Osteoblast (primary cell): ENCODE data around the gene IGF2. TPM values are rescaled to one million over a fixed set of nuclear protein-coding genes. Genes with fewer than 3 reads are reported as not detected.

Experiments
- DNase-seq: peaks from one replicate; pipeline ENCODE4 v3.0.0; 2011; ENCODE audit warnings: low spot score, mixed read lengths; ENCODE audit not compliant: insufficient read length; ENCODE audit errors: missing footprints
- H2AFZ ChIP-seq: 2 replicates; pipeline ENCODE4 v1.6.0; 2011; ENCODE audit warnings: mild to moderate bottlenecking, low read length
- H3K27ac ChIP-seq: 2 replicates; pipeline ENCODE4 v1.5.1; 2011; ENCODE audit warnings: mild to moderate bottlenecking, low read depth, low read length, moderate library complexity
- H3K27me3 ChIP-seq: 2 replicates; pipeline ENCODE4 v1.6.0; 2012; ENCODE audit warnings: mild to moderate bottlenecking, control low read depth, inconsistent platforms, low read length, moderate library complexity; ENCODE audit not compliant: insufficient read depth
- H3K36me3 ChIP-seq: 2 replicates; pipeline ENCODE4 v1.5.1; 2011; ENCODE audit warnings: mild to moderate bottlenecking, low read length, control low read depth, moderate library complexity; ENCODE audit not compliant: insufficient read depth
- H3K4me1 ChIP-seq: 2 replicates; pipeline ENCODE4 v1.5.1; 2011; ENCODE audit warnings: mild to moderate bottlenecking, low read length, control low read depth, moderate library complexity; ENCODE audit not compliant: insufficient read depth
- H3K4me2 ChIP-seq: 2 replicates; pipeline ENCODE4 v1.6.0; 2011; ENCODE audit warnings: mild to moderate bottlenecking, low read length; ENCODE audit not compliant: insufficient read depth
- H3K4me3 ChIP-seq: fragments of 200-600 bp; sonication (generic); 3 replicates; pipeline ENCODE4 v1.5.1; 2012; ENCODE audit warnings: mild to moderate bottlenecking, low read length, inconsistent platforms; ENCODE audit not compliant: insufficient read depth
- H3K79me2 ChIP-seq: 2 replicates; pipeline ENCODE4 v1.6.0; 2012; ENCODE audit warnings: mild to moderate bottlenecking, low read length, control low read depth, inconsistent platforms; ENCODE audit not compliant: insufficient read depth
- H3K9me3 ChIP-seq: 2 replicates; pipeline ENCODE4 v1.5.1; 2011; ENCODE audit warnings: low read depth, low read length, control low read depth
- H4K20me1 ChIP-seq: 2 replicates; pipeline ENCODE4 v1.6.0; 2012; ENCODE audit warnings: mild to moderate bottlenecking, low read length, control low read depth; ENCODE audit not compliant: insufficient read depth
- total RNA-seq: library from RNA; depleted of rRNA; stranded (reverse); fragments of >200 nt; gene quantifications from 2 replicates; pipeline ENCODE4 v1.2.3, GENCODE V29; 2012
- TF ChIP-seq, protein P1 (sequence below): IDR thresholded peaks from 2 replicates; pipeline ENCODE4 v1.5.1; 2011; ENCODE audit warnings: mild to moderate bottlenecking, low read depth, low read length, moderate library complexity; ENCODE audit errors: extremely low read depth

Gene IGF2, protein sequence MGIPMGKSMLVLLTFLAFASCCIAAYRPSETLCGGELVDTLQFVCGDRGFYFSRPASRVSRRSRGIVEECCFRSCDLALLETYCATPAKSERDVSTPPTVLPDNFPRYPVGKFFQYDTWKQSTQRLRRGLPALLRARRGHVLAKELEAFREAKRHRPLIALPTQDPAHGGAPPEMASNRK
- 53.9 and 68.8 TPM in 2 replicates for total RNA-seq

DNA sequence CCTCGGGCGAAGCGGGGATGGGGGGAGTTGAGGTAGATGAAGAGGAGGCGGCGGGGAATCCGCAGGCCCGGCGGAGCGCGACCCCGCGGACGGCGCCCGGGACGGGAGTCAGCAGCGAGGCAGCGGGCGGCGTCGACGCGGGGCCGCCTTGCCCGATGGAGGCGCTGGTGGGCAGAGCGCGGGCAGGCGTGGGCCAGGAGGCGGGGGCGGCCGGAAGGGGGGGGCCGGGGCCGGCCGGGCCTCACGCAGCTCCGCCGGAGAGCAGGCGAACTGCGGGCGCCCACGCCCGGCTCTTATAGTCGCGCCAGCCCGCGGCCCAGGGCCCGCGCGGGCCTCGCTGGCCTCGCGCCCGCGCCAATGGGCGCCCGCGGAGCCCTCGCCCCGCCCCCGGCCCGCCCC is at the start of gene IGF2:
TSS of gene IGF2 (minus strand) at position 267 of the 399 bp plus-strand sequence. CDS start 3,866 bp downstream, outside the sequence.
- H3K4me2 ChIP-seq, result peak within 1 kb of the TSS; percentile 48
- H3K79me2 ChIP-seq, result no peaks in the 10 kb centered on the region
- H4K20me1 ChIP-seq, result peaks cover 5% of the 10 kb centered on the region
- H3K27me3 ChIP-seq, result peaks cover 70% of the 10 kb centered on the region
- H3K9me3 ChIP-seq, result no peaks in the 10 kb centered on the region
- TF ChIP-seq, protein P1, sequence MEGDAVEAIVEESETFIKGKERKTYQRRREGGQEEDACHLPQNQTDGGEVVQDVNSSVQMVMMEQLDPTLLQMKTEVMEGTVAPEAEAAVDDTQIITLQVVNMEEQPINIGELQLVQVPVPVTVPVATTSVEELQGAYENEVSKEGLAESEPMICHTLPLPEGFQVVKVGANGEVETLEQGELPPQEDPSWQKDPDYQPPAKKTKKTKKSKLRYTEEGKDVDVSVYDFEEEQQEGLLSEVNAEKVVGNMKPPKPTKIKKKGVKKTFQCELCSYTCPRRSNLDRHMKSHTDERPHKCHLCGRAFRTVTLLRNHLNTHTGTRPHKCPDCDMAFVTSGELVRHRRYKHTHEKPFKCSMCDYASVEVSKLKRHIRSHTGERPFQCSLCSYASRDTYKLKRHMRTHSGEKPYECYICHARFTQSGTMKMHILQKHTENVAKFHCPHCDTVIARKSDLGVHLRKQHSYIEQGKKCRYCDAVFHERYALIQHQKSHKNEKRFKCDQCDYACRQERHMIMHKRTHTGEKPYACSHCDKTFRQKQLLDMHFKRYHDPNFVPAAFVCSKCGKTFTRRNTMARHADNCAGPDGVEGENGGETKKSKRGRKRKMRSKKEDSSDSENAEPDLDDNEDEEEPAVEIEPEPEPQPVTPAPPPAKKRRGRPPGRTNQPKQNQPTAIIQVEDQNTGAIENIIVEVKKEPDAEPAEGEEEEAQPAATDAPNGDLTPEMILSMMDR, result no peak
- peaks cover 11% of the 10 kb centered on the region for H3K4me1 ChIP-seq
- no peak for DNase-seq
- peak within 1 kb of the TSS; percentile 37 for H3K4me3 ChIP-seq
- no peak within 1 kb of the TSS for H2AFZ ChIP-seq
- H3K27ac ChIP-seq, result no peak within 1 kb of the TSS
- H3K36me3 ChIP-seq, result no peaks in the 10 kb centered on the region

DNA sequence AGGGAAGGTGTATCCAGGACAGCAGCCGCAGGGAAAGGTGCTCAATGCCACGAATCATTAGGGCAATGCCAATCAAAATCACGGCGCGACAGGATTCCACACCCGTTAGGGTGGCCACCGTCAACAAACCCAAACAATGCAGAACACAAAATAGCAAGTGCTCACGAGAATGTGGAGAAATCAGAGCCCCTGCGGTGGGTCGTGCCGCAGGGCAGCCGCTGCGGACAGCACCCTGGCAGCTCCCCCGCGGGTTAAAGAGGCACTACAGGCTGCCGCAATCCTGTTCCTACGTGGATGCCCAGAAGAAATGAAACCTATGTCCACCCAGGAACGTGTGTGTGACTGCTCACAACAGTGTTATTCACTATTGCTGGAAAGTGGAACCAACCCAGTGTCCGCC is 49.6 kb upstream of the IGF2 start:
- no peak overlapping the region for H3K4me3 ChIP-seq
- no peak for DNase-seq
- H3K27ac ChIP-seq, result no peak overlapping the region
- no peaks in the 10 kb centered on the region for H3K27me3 ChIP-seq
- H3K4me2 ChIP-seq, result no peak overlapping the region
- H3K79me2 ChIP-seq, result no peaks in the 10 kb centered on the region
- TF ChIP-seq, protein P1, result no peak
- H3K36me3 ChIP-seq, result no peaks in the 10 kb centered on the region
- no peaks in the 10 kb centered on the region for H3K9me3 ChIP-seq
- no peak overlapping the region for H2AFZ ChIP-seq
- H3K4me1 ChIP-seq, result no peaks in the 10 kb centered on the region
- H4K20me1 ChIP-seq, result no peaks in the 10 kb centered on the region

DNA sequence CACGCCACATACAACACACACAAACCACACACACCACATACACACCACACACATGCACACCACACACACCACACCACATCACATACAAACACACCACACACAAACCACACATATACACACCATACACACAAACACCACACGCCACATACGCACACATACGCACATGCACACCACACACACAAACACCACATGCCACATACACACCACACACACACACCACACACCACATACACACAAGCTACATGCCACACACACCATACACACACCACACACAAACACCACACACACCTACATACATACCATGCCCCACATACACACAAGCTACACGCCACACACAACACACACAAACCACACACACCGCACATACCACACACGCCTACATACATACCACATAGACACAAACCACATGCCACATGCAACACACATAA is 48.1 kb upstream of the IGF2 start:
- no peak overlapping the region for H3K4me3 ChIP-seq

DNA sequence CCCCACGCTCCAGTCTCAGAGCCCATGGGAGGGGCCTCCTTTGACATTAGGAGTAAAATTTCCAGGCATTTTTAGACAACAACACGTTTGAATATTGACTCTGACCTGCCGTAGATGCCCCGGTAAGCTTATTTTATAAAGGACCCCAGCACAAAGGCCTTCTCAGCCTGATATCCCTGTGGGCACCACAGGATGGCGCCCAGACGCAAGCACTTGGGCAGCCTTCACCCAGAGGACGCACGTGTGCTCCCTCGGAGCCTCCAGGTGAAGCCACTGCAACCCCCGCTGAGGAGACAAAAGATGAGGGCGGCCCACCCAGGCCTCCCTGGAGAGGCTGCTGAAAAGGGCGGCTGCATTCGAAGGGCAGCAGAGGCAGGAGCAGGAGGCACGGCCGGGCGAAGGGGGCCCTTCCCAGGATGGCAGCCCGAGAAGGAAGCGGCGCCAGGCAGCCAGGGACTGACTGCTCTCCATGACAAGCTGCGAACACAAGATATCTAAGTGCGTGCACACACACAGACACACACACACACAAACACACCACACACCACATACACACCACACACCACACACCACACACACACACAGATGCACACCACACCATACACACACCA is 47.6 kb upstream of the IGF2 start:
- TF ChIP-seq, protein P1, result peak; percentile 50
- H3K9me3 ChIP-seq, result no peaks in the 10 kb centered on the region
- no peaks in the 10 kb centered on the region for H3K4me1 ChIP-seq
- no peaks in the 10 kb centered on the region for H3K27me3 ChIP-seq
- no peak for DNase-seq
- H3K4me2 ChIP-seq, result no peak overlapping the region
- H4K20me1 ChIP-seq, result no peaks in the 10 kb centered on the region
- no peak overlapping the region for H3K4me3 ChIP-seq
- no peaks in the 10 kb centered on the region for H3K79me2 ChIP-seq
- H2AFZ ChIP-seq, result no peak overlapping the region
- no peaks in the 10 kb centered on the region for H3K36me3 ChIP-seq
- H3K27ac ChIP-seq, result no peak overlapping the region

More for the DNA sequence above, 48.1 kb upstream of the IGF2 start:
- no peaks in the 10 kb centered on the region for H3K4me1 ChIP-seq
- H3K79me2 ChIP-seq, result no peaks in the 10 kb centered on the region
- H3K9me3 ChIP-seq, result no peaks in the 10 kb centered on the region
- no peaks in the 10 kb centered on the region for H3K27me3 ChIP-seq
- H3K4me2 ChIP-seq, result no peak overlapping the region
- no peaks in the 10 kb centered on the region for H4K20me1 ChIP-seq
- no peak for DNase-seq
- no peak overlapping the region for H3K27ac ChIP-seq
- TF ChIP-seq, protein P1, result no peak
- no peaks in the 10 kb centered on the region for H3K36me3 ChIP-seq
- no peak overlapping the region for H2AFZ ChIP-seq
